Activated naive CD4-positive, alpha-beta T cell treated with anti-CD3 and anti-CD28 coated beads, Interleukin-2, amount 50 U/mL, for 16 hours (primary cell): Measurements from ENCODE around the gene TRIM73.
"Not testable (repeated sequence)": the region's sequence is repeated elsewhere in the genome, so short reads cannot be mapped to it uniquely, and the experiment has no call there.

Source experiments
- DNase-seq: peaks from one replicate; pipeline ENCODE4 v3.0.0-alpha.2; 2020

Gene TRIM73

DNA sequence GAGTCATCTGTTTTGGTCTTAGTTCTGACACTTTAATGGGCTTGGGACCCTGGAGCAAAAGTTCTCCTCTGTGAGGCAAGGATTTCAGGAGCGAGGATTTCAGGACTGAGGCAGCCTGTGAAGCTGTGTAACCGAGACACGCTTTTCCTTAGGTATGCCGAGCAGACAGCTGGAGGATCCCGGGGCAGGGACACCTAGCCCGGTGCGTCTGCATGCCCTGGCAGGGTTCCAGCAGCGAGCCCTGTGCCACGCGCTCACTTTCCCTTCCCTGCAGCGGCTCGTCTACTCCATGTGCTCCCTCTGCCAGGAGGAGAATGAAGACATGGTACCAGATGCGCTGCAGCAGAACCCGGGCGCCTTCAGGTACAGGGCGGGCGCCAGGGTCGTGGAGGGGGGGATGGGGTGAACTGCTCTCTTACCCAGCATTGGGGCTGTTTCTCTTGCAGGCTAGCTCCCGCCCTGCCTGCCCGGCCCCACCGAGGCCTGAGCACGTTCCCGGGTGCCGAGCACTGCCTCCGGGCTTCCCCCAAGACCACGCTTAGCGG lies 20.5 kb downstream of the TRIM73 start:
- DNase-seq: not testable (repeated sequence)

GRCh38 chr7:75416787-75417186 lies 21.4 kb downstream of the TRIM73 start:
- not testable (repeated sequence) for DNase-seq

- not testable (repeated sequence) for DNase-seq
These were observed 22.9 kb downstream of the TRIM73 start for GRCh38 chr7:75418292-75418858.

GRCh38 chr7:75419210-75419609 lies 23.8 kb downstream of the TRIM73 start:
- not testable (repeated sequence) for DNase-seq

- DNase-seq: not testable (repeated sequence)
These were observed 24.3 kb downstream of the TRIM73 start for GRCh38 chr7:75419693-75420092.

GRCh38 chr7:75420152-75420551 lies 24.7 kb downstream of the TRIM73 start:
- DNase-seq: not testable (repeated sequence)

GRCh38 chr7:75421798-75422710 lies 26.6 kb downstream of the TRIM73 start:
- not testable (repeated sequence) for DNase-seq

DNA sequence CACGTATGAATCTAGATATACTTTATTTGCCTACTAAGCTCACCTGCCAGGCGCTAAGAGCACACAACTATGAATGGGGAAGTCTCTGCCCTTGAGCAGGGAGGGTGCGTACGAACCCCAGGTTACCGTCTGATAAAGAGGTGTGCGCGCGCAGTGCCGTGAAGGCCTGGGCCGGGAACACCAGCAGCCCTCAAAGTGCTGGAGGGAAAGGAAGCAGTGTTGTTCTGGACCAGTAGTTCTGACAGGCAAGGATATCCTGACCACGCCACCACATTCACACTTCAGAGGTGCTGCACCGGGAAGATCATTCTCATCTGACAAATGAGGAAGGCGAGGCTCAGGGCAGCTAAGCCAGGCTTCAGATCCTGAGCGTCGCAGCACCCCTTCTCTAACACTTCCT lies 28.1 kb downstream of the TRIM73 start:
- DNase-seq: not testable (repeated sequence)

DNA sequence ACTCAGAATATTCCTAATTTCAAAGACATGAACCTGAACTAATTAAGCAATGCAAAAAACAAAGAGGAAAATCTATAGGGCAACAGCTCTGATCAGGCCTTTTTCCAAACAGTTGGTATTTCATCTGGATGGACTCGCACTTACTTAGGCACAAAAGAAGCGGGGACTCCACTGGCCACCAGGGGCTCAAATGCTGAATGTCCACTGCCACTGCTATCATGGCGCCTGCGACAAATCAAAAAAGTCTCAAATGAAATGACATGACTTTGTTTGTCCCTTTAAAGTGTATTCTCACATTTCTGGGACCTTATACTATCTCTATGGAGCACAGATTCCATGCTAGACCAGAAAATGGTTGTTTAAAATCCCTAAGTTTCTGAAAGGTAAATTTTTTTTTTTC lies 43.6 kb downstream of the TRIM73 start:
- DNase-seq: not testable (repeated sequence)

GRCh38 chr7:75442101-75442464 lies 46.7 kb downstream of the TRIM73 start:
- not testable (repeated sequence) for DNase-seq

- DNase-seq: not testable (repeated sequence)
These were observed 47.2 kb downstream of the TRIM73 start for GRCh38 chr7:75442465-75443111.

- not testable (repeated sequence) for DNase-seq
These were observed 54.5 kb downstream of the TRIM73 start for GRCh38 chr7:75449946-75450345.

DNA sequence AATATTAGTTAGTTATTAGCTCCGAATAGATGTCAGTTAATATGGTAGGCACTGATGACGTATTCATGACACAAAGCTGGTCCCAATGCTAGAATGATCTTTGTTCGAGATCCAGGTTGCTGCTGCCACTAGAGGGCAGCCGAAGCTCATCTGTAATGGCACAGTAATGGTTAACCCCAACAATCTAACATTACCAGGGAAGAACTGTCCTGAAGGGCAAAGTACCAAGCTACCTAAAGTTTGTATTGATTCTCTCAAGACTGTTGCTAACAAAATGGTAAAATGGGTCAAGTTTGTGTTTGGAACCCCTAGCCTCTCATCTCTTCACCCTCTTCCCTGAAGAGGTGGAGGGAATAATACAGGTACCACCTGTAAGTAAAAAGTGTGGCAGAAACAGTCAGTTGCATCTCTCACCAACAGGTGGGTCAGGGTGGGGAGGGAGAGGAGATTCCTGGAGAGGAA lies 57.1 kb downstream of the TRIM73 start:
- not testable (repeated sequence) for DNase-seq
